Forelimb muscle (tissue), 1 donor: Measurements from ENCODE around the gene ANTXR1. TPM values are rescaled to one million over a fixed set of nuclear protein-coding genes. Genes with fewer than 3 reads are reported as not detected.

Experiments used
- DNase-seq: peaks from one replicate; pipeline ENCODE4 v3.0.0-alpha.2; 2013; ENCODE audit warnings: low read depth
- polyA plus RNA-seq: library from polyadenylated mRNA; unstranded; fragments of 120-200 nt; gene quantifications from one replicate; pipeline ENCODE4 v1.2.1, GENCODE V29; 2013; ENCODE audit not compliant: insufficient read length

Gene ANTXR1
- polyA plus RNA-seq, 1 donor, result 123 TPM

GRCh38 chr2:69131983-69132675, 119.2 kb downstream of the ANTXR1 start:
- no peak for DNase-seq

GRCh38 chr2:69132960-69133590, 120.1 kb downstream of the ANTXR1 start:
- DNase-seq, result no peak

DNA sequence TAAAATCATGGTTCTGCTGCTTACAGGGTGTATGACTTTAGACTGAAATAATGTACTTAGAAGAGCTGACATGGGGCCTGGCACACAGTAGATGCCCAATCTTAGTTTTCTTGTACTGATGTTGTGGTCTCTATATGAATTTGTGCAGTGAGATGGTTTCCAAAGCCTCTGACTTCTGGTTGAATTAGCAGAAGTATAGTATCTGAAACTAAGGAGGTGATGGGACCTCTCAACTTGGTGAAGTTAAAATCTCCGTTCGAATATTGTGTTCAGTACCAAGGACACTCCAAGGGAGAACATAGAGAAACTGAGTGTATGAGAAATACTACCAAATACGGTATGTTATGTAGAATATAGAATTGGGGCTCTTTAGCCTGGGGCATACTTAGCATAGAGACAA, 120.9 kb downstream of the ANTXR1 start:
- no peak for DNase-seq

- DNase-seq, result no peak
Observed at GRCh38 chr2:69134306-69134945, 121.4 kb downstream of the ANTXR1 start.

DNA sequence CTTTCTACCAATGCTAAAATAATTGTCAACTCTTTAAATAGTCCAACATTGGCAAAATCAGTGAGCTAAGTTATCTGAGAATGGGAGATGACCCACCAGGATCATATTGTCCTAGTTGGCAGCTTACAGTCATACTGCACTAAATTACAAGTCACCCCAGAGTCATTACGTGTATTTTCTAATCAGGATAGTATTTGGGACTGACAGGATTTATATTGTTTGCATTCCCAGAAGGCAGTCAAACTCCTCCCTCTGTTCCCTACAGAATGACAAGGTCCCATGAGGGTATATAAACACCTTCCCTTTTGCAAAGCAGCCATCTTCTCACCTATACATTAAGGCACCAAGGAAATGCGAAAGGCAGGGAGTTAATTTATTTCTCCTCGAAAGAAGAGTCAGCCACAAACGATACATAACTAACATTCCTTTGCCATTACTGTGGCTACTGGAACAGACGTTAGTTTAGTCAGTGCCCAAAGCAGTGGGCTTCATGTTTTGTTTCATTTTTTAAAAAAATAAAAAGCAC, 125.3 kb downstream of the ANTXR1 start:
- no peak for DNase-seq

DNA sequence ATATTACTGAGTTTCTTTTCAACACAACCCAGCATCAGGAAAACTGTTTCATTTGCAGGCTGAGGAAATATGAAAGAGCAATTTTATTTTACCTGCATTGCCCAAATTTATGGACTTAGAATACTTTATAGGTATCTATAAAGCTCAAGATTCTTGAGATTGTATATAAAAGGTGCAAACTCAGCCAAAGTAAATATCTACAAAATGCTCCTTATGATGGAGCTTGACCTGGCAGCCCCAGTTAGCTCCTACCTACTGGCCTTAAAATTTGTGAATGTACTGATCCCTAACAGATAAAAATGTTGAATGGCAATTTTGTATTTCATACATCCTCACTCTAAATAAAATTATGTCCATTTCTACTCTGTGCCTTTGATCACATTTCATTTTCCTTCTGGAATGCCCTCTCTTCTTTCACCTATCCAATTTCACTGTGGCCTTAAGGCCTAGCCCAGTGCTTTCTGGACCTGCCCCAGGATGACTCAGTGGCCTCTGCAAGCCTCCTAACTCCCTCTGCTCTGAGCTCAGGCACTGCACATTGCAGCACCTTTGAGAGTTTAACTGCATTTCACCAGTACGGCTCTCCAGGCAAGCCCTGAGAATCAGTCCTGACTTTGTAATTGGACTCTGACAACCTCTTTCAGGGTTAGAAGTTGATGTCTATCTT, 125.9 kb downstream of the ANTXR1 start:
- DNase-seq, result no peak

DNA sequence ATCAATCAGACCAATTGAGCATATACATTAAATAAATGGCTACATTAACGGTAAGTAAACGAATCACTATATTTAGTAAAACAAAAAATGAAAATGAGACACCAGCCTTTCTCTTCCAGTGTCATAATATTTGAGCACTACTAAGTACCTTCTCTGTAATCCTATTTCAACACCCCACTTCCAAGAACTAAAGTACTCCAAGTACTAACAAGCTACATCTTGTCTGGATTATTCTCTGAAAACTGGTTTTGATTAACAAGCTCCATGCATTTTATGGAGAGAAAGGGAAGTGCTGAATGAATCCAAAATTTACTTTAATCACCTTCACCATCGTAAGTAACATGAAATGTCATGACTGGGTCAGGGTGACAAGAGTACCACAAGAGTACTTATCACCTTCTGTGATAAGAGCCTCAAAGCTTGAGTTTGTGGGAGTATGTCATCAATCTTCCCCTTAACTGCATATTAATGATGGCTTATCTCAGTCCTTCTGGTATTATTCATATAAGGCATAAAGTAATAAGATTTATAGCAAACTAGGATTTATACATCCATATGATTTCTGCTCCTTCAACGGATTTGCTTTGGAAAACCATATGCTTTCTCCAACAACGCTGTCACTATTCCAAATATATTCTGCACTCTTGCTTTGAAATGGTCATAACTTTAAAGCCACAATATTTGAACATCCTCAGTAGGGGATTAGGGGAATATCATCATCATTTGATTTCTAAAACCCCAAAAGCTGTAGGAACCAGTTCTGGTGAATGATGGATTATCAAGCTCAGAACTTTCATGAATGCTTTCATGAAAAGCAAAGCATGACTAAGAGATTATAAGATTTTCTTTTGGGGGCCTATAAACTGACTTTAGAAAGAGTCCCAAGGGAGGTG, 127.0 kb downstream of the ANTXR1 start:
- DNase-seq, result no peak

GRCh38 chr2:69141061-69141460, 128.1 kb downstream of the ANTXR1 start:
- DNase-seq, result no peak

DNA sequence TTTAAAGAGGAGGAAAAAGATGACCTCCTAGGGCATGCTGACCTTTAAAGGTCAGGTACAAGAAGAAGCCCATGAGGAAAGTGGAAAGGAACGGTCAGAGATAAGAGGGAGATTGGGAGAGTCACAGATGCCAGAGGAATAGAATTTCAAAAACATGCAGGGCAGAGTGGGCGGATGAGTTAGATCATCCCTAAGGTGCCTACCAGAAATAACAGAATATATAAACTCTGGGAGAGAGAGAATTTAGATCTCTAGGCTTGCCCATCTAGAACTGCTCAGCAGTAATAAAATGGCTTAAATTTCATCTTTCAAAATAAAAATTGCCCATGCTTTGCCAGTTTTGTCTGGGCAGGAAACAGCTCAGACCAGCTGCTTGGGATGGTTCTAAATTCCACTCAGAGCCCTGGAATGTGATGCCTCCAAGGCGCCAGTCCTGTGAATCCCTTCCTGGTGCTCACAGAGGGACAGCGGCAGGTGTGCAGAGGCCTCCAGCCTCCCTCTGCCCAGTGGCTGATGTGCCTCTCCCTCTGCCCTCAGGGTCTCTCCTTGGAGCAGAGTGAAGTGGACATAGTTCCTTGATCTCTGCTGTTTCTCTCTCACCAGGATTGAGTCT, 130.9 kb downstream of the ANTXR1 start:
- DNase-seq, result no peak

DNA sequence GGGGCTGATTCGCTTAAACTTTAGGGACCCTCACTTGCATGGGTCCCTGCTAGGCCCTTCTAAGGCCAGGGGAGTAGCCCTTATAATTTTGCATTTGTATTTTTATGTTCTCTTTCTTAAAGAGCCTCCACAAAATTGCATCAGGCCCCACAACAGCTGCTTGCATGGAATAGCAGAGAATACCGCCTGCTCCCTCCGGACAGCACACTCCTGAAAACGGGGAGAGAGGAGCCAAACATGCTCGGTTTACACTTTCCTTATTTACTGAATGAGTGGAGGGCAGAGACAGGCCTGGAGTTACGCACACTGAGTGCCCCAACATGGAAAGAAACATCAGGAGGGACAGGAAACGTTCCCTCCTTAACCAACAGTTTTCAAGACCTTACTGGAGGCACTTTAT, 132.2 kb downstream of the ANTXR1 start:
- DNase-seq, result no peak

DNA sequence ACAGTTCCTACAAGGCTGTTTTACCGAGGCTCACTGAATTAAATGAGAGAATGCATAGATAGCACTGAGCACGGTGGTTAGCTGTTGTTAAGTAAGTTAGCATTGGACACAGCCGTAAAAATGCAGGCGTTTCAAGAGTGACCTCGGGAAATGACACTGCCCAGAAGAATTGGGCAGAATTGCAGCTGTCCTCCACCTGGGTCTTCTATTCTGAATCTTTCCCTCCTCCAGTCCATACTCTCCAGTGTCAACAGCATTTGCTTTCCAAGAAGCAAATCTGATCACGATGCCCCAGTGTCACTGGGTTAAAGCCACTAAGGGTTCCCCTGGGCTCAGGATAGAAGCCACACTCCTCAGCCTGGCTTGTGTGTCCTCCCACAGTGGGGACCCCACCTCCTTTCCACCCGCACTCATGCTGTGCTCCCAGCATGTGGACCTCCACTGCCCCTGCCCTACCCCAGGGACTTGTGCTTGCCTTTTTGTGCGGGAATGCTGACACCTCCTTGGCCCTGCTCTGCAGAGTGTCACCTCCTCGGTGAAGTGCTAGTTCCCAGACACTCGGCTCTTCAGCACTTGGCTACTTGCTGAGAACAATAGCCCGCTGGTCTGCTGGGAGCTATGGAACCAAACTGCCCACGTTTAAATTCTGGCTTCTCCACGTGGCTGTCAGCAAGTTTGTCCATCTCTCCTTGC, 135.0 kb downstream of the ANTXR1 start:
- no peak for DNase-seq

GRCh38 chr2:69149631-69150215, 136.7 kb downstream of the ANTXR1 start:
- peak; percentile 65 for DNase-seq

DNA sequence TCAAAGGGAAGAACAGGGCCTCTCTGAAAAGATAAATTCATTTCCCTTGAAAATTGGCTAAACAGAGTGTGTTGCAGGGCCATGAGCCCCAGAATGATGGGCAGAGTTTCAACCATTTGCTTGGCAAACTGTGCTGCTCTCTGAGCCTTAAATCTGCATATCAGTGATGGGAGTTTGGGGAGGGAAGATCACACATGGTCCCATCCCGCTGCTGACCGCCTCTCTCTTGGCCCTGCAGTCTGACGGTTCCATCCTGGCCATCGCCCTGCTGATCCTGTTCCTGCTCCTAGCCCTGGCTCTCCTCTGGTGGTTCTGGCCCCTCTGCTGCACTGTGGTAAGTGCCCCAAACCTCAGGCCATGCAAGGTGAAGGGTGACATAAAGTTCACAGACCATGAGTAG, 139.0 kb downstream of the ANTXR1 start:
- no peak for DNase-seq

- no peak for DNase-seq
Observed at GRCh38 chr2:69152847-69153583, 140.0 kb downstream of the ANTXR1 start.

DNA sequence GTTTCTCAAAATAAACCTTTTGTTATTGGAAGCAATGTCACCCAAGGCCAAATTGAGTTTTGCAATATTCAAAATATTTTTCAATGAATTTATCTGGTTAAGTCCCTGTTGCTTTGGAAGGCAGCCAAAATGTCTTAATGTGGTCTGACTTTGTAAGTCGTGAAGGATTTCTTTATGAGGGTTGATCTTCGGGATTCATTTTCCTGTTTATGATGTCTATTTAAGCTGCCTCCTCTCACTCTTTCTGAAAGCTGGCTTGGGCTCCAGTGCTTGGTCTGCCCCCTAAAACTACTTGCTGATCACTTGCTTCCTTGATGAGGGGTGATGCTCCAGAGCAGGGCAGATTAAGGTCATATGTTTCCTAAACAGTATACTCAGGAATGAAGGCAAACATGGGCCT, 141.1 kb downstream of the ANTXR1 start:
- DNase-seq, result no peak

DNA sequence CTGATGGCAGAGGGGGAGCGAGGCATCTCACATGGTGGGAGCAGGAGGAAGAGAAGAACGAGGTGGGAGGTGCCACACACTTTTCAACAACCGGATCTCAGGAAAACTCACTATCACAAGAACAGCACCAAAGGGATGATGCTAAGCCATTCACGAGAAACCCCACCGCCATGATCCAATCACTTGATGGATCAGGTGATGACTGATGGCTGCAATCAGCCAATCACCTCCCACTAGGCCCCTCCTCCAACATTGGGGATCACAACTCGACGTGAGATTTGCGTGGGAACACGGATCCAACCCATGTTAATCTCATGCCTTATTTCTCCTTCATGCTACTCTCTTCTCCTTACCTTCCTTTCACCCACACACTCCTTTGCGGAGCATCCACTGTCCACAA, 143.6 kb downstream of the ANTXR1 start:
- DNase-seq, result no peak

- DNase-seq, result no peak
Observed at GRCh38 chr2:69157441-69157840, 144.5 kb downstream of the ANTXR1 start.

GRCh38 chr2:69159986-69160385, 147.0 kb downstream of the ANTXR1 start:
- DNase-seq, result no peak

DNA sequence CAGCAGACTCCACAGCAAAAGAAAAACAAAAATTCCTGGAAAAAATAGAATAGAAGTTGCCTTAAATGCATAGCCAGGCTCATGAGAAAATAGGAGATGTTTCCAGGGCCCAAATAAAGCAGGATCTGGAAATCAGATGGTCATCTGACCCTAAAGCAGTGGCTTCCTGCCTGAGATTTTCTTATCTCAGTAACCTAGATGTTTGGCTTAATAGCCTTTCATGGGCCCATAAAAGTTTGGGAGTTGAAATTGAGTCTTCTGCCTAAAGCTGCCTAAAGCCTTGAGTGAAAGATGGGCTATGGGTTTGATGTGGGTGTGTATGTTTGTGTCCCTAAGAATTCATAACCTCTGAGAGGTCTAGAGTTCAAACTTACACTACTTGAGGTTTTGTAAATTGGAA, 149.1 kb downstream of the ANTXR1 start:
- DNase-seq, result no peak
